ENCODE data around the gene CLEC2L. TPM values are rescaled to one million over a fixed set of nuclear protein-coding genes. Genes with fewer than 3 reads are reported as not detected.

CLEC2L gene
- total and polyA plus RNA-seq, 2 donors (not counting 1 experiment from before 2014, with no cell fraction given), result not detected

GRCh38 chr7:139490130-139490529 lies 33.4 kb upstream of the CLEC2L start:
- no peak overlapping the region for H3K9ac ChIP-seq (ENCODE audit: insufficient read depth, low read length)
- H3K4me3 ChIP-seq (replicated peaks in 1 of 4; ENCODE audit: control extremely low read depth in 1 of 4, insufficient read depth in 1 of 4, low read depth in 3 of 4, low read length in 4 of 4), result no peak overlapping the region
- TF ChIP-seq EZH2 (IDR thresholded peaks at IDR 0.05; ENCODE audit: low read length, missing control alignments) (no peak), CTCF (conservative IDR thresholded peaks at IDR 0.05 in 1 of 2, IDR thresholded peaks at IDR 0.05 in 1 of 2; ENCODE audit: low read depth in 1 of 2, low read length in 2 of 2) (no peak)
- H3K27me3 ChIP-seq (ENCODE audit: control insufficient read depth, insufficient read depth, low read length), result peaks cover 2% of the 10 kb centered on the region
- no peaks in the 10 kb centered on the region for H3K79me2 ChIP-seq (ENCODE audit: control insufficient read depth, insufficient read depth, low read length)
- H3K36me3 ChIP-seq (ENCODE audit: control insufficient read depth, insufficient read depth, low read length), result no peaks in the 10 kb centered on the region
- H3K4me2 ChIP-seq (ENCODE audit: extremely low read depth, insufficient read depth, low read length), result no peak overlapping the region
- peak in 1 of 2 donors; percentile 21 for DNase-seq (ENCODE audit: low read depth in 2 of 2)
- H3K4me1 ChIP-seq (ENCODE audit: control insufficient read depth, extremely low read depth, insufficient read depth, low read length), result no peaks in the 10 kb centered on the region
- no peak overlapping the region for H2AFZ ChIP-seq (ENCODE audit: low read length)
- H4K20me1 ChIP-seq (ENCODE audit: control insufficient read depth, extremely low read depth, insufficient read depth, low read length), result no peaks in the 10 kb centered on the region
- H3K9me3 ChIP-seq (ENCODE audit: control insufficient read depth, insufficient read depth, low read depth, low read length), result no peaks in the 10 kb centered on the region
- no peak overlapping the region for H3K27ac ChIP-seq (ENCODE audit: insufficient read depth, low read length)

- H4K20me1 ChIP-seq (ENCODE audit: control insufficient read depth, extremely low read depth, insufficient read depth, low read length), result no peaks in the 10 kb centered on the region
- H3K9ac ChIP-seq (ENCODE audit: insufficient read depth, low read length), result no peak overlapping the region
- no peaks in the 10 kb centered on the region for H3K36me3 ChIP-seq (ENCODE audit: control insufficient read depth, insufficient read depth, low read length)
- H3K4me1 ChIP-seq (ENCODE audit: control insufficient read depth, extremely low read depth, insufficient read depth, low read length), result no peaks in the 10 kb centered on the region
- no peak overlapping the region for H3K27ac ChIP-seq (ENCODE audit: insufficient read depth, low read length)
- no peaks in the 10 kb centered on the region for H3K79me2 ChIP-seq (ENCODE audit: control insufficient read depth, insufficient read depth, low read length)
- H3K4me3 ChIP-seq (replicated peaks in 1 of 4; ENCODE audit: control extremely low read depth in 1 of 4, insufficient read depth in 1 of 4, low read depth in 3 of 4, low read length in 4 of 4), result no peak overlapping the region
- H3K9me3 ChIP-seq (ENCODE audit: control insufficient read depth, insufficient read depth, low read depth, low read length), result no peaks in the 10 kb centered on the region
- no peaks in the 10 kb centered on the region for H3K27me3 ChIP-seq (ENCODE audit: control insufficient read depth, insufficient read depth, low read length)
- no peak for DNase-seq (ENCODE audit: low read depth in 2 of 2)
- no peak overlapping the region for H2AFZ ChIP-seq (ENCODE audit: low read length)
- TF ChIP-seq EZH2 (IDR thresholded peaks at IDR 0.05; ENCODE audit: low read length, missing control alignments) (no peak), CTCF (conservative IDR thresholded peaks at IDR 0.05 in 1 of 2, IDR thresholded peaks at IDR 0.05 in 1 of 2; ENCODE audit: low read depth in 1 of 2, low read length in 2 of 2) (no peak)
- no peak overlapping the region for H3K4me2 ChIP-seq (ENCODE audit: extremely low read depth, insufficient read depth, low read length)
These were observed 31.2 kb upstream of the CLEC2L start for GRCh38 chr7:139492293-139492692.

- Histone ChIP-seq H2AFZ (ENCODE audit: low read length) (no peak overlapping the region), H3K9ac (ENCODE audit: insufficient read depth, low read length) (no peak overlapping the region), H3K9me3 (ENCODE audit: control insufficient read depth, insufficient read depth, low read depth, low read length) (no peaks in the 10 kb centered on the region), H3K4me1 (ENCODE audit: control insufficient read depth, extremely low read depth, insufficient read depth, low read length) (no peaks in the 10 kb centered on the region), H4K20me1 (ENCODE audit: control insufficient read depth, extremely low read depth, insufficient read depth, low read length) (no peaks in the 10 kb centered on the region), H3K4me2 (ENCODE audit: extremely low read depth, insufficient read depth, low read length) (no peak overlapping the region), H3K27ac (ENCODE audit: insufficient read depth, low read length) (no peak overlapping the region), H3K27me3 (ENCODE audit: control insufficient read depth, insufficient read depth, low read length) (peaks cover 5% of the 10 kb centered on the region), H3K79me2 (ENCODE audit: control insufficient read depth, insufficient read depth, low read length) (no peaks in the 10 kb centered on the region), H3K4me3 (replicated peaks in 1 of 4; ENCODE audit: control extremely low read depth in 1 of 4, insufficient read depth in 1 of 4, low read depth in 3 of 4, low read length in 4 of 4) (no peak overlapping the region), H3K36me3 (ENCODE audit: control insufficient read depth, insufficient read depth, low read length) (no peaks in the 10 kb centered on the region)
- TF ChIP-seq CTCF (conservative IDR thresholded peaks at IDR 0.05 in 1 of 2, IDR thresholded peaks at IDR 0.05 in 1 of 2; ENCODE audit: low read depth in 1 of 2, low read length in 2 of 2) (no peak), EZH2 (IDR thresholded peaks at IDR 0.05; ENCODE audit: low read length, missing control alignments) (no peak)
- DNase-seq (ENCODE audit: low read depth in 2 of 2), result no peak
These were observed 28.5 kb upstream of the CLEC2L start for GRCh38 chr7:139494835-139495579.
